ENCODE data around the gene SPTBN4.
"Not testable (repeated sequence)": the region's sequence is repeated elsewhere in the genome, so short reads cannot be mapped to it uniquely, and the experiment has no call there.

The SPTBN4 gene

DNA sequence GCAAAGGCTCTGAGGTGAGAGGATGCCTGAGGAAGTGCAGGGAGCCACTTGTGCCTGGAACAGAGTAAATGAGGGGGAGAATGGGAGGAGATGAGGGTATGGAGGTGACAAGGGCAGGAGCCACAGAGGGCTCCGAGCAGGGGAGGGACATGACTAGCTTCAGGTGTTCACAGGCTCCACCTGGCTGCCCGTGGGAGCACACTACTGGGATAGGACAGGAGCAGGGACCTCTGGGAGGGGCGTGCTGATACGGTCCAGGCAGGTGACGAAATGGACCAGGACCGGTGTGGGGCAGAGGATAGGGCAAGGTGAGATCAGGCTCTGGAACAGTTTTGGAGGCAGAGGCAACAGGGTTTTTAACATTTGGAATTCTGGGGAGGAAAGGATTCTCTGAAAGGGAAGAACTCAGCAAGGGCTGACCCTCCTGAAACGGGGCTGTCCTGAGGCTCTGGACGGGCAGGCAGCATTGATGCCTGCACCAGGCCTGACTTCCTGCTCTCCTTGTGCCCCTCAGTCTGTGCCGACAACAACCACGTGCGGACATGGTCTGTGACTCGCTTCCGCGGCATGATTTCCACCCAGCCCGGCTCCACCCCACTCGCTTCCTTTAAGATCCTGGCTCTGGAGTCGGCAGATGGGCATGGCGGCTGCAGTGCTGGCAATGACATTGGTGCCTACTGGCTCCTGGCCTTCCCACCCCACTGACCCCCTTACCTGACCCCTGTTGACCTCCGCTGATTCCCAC lies 121.5 kb downstream of the SPTBN4 start:
- TF ChIP-seq, protein P1, sequence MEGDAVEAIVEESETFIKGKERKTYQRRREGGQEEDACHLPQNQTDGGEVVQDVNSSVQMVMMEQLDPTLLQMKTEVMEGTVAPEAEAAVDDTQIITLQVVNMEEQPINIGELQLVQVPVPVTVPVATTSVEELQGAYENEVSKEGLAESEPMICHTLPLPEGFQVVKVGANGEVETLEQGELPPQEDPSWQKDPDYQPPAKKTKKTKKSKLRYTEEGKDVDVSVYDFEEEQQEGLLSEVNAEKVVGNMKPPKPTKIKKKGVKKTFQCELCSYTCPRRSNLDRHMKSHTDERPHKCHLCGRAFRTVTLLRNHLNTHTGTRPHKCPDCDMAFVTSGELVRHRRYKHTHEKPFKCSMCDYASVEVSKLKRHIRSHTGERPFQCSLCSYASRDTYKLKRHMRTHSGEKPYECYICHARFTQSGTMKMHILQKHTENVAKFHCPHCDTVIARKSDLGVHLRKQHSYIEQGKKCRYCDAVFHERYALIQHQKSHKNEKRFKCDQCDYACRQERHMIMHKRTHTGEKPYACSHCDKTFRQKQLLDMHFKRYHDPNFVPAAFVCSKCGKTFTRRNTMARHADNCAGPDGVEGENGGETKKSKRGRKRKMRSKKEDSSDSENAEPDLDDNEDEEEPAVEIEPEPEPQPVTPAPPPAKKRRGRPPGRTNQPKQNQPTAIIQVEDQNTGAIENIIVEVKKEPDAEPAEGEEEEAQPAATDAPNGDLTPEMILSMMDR (IDR thresholded peaks at IDR 0.05; ENCODE audit: control insufficient read depth, extremely low read depth, insufficient read depth) = no peak
- no peak for DNase-seq (ENCODE audit: low read depth)
- H3K4me3 ChIP-seq (ENCODE audit: low read depth, low read length) = no peak overlapping the region

DNA sequence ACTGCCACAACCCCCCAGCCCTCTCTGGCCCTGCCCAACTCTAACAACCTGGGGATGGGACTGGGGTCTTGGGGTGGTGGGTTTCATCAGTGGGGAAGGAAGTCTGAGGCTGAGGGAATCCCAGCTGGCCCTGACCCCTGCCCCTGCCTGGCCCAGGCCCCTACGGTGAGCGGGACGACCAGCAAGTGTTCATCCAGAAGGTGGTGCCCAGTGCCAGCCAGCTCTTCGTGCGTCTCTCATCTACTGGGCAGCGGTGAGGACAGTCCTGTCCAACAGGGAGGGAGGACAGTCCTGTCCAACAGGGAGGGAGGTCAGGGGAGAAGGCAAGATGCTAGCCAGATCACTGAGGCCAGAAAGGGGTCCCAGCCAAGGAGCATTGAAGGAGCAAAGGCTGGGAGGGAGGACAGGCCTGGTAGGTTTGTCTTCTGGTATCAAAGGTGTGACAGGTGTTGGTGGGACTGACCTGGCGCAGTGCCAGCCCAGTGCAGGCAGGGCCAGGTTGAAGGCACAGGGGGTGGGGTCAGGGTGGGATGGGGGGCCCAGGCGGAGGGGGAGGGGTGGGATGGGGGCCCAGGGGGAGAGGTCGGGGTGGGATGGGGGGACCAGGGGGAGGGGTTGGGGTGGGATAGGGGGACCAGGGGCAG lies 122.2 kb downstream of the SPTBN4 start:
- TF ChIP-seq, protein P1 (IDR thresholded peaks at IDR 0.05; ENCODE audit: control insufficient read depth, extremely low read depth, insufficient read depth) = no peak
- DNase-seq (ENCODE audit: low read depth) = no peak
- H3K4me3 ChIP-seq (ENCODE audit: low read depth, low read length) = no peak overlapping the region

DNA sequence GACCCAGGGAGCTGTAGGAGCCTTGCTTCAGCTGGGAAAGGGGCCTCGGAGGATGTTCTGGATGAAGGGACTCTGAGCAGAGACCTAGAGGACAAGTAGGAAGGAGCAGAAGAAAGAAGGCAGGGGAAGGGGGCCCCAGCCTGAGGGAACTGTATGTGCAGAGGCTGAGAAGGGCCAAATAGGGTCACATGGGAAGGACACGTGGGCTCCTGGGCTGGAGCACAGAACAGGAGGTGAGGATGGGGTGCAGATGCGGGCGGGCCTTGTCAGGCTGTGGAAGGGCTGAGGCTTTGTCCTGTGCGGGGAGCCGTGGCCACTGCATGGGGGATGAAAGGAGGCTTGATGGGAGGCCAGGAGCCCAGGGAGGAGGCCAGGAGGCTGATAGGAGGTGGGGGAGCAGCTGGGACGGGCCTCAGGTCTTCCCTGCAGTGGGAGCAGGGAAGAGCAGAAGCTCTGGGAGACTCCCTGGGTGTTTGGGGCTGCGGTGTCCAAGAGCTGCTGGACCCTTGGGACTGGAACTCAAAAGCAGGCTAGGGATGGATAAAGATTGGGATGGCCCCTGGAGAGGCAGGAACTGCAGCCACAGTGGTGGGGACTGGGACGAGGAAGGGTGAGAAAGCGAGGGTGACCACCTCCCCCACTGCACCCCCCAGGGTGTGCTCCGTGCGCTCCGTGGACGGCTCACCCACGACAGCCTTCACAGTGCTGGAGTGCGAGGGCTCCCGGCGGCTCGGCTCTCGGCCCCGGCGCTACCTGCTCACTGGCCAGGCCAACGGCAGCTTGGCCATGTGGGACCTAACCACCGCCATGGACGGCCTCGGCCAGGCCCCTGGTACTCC lies 123.0 kb downstream of the SPTBN4 start:
- DNase-seq (ENCODE audit: low read depth) = no peak
- no peak overlapping the region for H3K4me3 ChIP-seq (ENCODE audit: low read depth, low read length)
- TF ChIP-seq, protein P1 (IDR thresholded peaks at IDR 0.05; ENCODE audit: control insufficient read depth, extremely low read depth, insufficient read depth) = no peak

DNA sequence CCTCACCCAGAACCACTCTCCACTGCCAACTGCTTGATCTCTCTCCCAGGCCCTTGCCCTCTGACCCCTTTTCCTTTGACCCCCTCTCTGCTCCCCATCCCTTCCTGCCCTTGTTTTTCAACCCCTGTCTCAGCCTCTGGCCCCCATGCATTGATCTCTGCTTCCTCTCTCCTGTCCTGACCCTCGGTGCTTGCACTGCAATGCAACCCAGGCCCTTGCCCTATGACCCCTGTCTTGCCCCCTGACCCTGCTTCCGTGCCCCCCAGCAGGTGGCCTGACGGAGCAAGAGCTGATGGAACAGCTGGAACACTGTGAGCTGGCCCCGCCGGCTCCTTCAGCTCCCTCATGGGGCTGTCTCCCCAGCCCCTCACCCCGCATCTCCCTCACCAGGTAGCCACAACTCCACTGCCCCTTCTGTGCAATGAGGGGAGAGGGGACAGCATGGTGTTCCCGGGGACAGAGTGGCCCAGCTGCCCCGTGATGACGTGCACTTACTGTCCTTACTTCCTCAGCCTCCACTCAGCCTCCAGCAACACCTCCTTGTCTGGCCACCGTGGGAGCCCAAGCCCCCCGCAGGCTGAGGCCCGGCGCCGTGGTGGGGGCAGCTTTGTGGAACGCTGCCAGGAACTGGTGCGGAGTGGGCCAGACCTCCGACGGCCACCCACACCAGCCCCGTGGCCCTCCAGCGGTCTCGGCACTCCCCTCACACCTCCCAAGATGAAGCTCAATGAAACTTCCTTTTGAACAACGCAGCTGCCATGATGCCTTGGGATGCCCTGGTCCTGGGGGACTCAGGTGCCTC lies 123.9 kb downstream of the SPTBN4 start:
- no peak overlapping the region for H3K4me3 ChIP-seq (ENCODE audit: low read depth, low read length)
- DNase-seq (ENCODE audit: low read depth) = no peak
- TF ChIP-seq, protein P1 (IDR thresholded peaks at IDR 0.05; ENCODE audit: control insufficient read depth, extremely low read depth, insufficient read depth) = no peak

DNA sequence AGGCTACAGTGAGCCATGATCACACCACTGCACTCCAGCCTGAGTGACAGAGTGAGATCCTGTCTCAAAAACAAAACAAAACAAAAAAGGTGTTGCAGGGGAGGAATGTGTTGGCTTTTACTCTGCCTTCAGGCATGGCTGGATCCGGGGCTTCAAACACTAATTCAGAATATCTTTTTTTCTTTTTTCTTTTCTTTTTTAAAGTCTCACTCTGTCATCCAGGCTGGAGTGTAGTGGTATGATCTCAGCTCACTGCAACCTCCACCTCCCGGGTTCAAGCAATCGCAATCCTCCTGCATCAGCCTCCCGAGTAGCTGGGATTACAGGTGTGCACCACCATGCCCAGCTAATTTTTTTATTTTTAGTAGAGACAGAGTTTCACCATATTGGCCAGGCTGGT lies 124.9 kb downstream of the SPTBN4 start:
- H3K4me3 ChIP-seq (ENCODE audit: low read depth, low read length); DNase-seq (ENCODE audit: low read depth): not testable (repeated sequence)

DNA sequence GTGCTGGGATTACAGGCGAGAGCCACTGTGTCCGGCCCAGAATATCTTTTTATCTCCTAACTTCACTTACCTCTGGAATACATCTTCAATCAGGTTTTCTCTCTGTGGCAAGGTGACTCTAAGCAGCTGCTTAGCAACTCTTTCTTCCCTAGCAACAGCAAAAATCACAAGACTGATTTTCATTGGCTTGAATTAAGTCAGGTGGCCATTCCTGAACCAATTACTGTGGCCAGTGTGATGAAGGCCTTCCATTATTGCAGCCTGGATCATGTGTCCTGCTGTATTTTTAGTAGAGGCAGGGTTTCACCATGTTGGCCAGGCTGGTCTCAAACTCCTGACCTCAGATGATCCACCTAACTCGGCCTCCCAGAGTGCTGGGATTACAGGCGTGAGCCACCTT lies 125.4 kb downstream of the SPTBN4 start:
- TF ChIP-seq, protein P1 (IDR thresholded peaks at IDR 0.05; ENCODE audit: control insufficient read depth, extremely low read depth, insufficient read depth) = no peak
- DNase-seq (ENCODE audit: low read depth) = no peak
- no peak overlapping the region for H3K4me3 ChIP-seq (ENCODE audit: low read depth, low read length)
